GM13977 (cell line): ENCODE results near the gene TNNI3.

Experiments used
- DNase-seq: peaks from one replicate; pipeline ENCODE4 v3.0.0; 2012; ENCODE audit warnings: low spot score
- in situ Hi-C: fragments of 300-500 bp; cut with MboI; formaldehyde crosslinking; loops from one replicate; pipeline ENCODE4 v1.12.0; 2022; ENCODE audit warnings: low sequenced_read_pairs, low pct_unique_long_range_greater_than_20kb, mixed read lengths, inconsistent platforms; ENCODE audit not compliant: unreplicated experiment
- TF ChIP-seq, protein P1 (sequence below): IDR thresholded peaks from 2 replicates; pipeline ENCODE4 v1.5.1; 2012; ENCODE audit warnings: mild to moderate bottlenecking, control low read depth; ENCODE audit not compliant: insufficient read depth; ENCODE audit errors: extremely low read depth, missing control alignments

Gene TNNI3

GRCh38 chr19:55178781-55179599 lies 21.5 kb upstream of the TNNI3 start:
- in situ Hi-C loops = no loop called here

DNA sequence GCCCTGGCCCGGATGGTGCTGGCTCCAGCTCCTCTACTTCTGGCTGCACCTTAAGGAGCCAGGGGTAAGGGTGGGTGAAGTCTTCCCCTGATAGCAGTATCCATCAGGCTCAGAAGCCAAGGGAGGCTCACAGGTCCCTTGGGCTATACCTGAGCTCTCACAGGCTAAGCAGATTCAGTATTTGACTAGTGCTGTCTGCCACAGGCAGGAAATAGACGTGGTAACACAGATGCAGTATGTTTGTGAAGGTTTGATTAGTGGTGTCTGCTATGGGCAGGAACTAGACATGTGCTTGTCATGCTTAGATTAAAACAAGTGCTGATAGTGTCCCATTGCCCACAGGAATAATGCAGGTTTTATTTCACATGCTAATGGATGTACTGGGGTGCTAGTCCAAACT lies 18.5 kb upstream of the TNNI3 start:
- DNase-seq = no peak
- TF ChIP-seq, protein P1, sequence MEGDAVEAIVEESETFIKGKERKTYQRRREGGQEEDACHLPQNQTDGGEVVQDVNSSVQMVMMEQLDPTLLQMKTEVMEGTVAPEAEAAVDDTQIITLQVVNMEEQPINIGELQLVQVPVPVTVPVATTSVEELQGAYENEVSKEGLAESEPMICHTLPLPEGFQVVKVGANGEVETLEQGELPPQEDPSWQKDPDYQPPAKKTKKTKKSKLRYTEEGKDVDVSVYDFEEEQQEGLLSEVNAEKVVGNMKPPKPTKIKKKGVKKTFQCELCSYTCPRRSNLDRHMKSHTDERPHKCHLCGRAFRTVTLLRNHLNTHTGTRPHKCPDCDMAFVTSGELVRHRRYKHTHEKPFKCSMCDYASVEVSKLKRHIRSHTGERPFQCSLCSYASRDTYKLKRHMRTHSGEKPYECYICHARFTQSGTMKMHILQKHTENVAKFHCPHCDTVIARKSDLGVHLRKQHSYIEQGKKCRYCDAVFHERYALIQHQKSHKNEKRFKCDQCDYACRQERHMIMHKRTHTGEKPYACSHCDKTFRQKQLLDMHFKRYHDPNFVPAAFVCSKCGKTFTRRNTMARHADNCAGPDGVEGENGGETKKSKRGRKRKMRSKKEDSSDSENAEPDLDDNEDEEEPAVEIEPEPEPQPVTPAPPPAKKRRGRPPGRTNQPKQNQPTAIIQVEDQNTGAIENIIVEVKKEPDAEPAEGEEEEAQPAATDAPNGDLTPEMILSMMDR = no peak
- in situ Hi-C loops = no loop called here

More at GRCh38 chr19:55178781-55179599, 21.5 kb upstream of the TNNI3 start:
- TF ChIP-seq, protein P1 = no peak
- DNase-seq = peak; percentile 99

DNA sequence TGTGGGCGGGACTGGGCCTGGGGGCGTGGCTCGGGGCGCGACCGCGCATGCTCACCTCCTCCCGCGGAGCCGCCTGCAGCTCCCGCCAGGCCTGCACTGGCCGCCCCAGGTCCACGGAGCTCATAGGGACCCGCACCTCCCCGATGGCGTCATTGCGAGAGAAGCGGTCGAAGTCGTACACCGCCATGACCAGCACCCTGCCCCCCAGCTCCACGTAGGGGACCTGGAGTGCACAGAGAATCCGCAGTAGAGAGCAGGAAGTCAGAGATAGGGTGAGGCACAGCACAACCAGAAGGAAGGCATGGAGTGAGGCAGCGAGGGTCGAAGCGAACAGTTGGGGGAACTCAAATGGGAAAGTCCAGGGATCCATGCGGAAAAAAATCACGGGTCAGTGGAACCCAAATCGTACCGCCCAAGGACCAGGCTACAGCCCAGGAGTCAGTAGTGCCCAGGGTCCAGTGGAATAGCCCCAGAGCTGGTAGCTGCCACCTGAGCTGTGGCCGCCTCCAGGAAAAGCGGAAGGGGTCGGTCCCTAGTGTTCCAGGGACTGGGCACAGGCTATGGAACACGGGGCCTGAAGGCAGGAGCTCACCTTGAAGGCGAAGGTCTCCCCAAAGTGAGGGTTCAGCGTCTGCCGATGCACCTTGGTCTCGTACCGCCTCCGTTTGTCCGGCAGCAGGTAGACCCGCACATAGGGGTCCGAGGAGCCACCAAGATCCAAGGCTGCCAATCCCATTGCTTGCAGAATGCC lies 17.8 kb upstream of the TNNI3 start:
- in situ Hi-C loops = no loop called here
- no peak for DNase-seq
- TF ChIP-seq, protein P1 = no peak

- no peak for DNase-seq
- TF ChIP-seq, protein P1 = no peak
- in situ Hi-C loops = no loop called here
Observed at GRCh38 chr19:55174425-55175116, 17.0 kb upstream of the TNNI3 start.

- in situ Hi-C loops = no loop called here
- DNase-seq = peak; percentile 77
Observed at GRCh38 chr19:55173714-55174409, 16.3 kb upstream of the TNNI3 start.

More at GRCh38 chr19:55173714-55174409, 16.3 kb upstream of the TNNI3 start:
- TF ChIP-seq, protein P1 = no peak
